ENCODE data around the gene ZC3H10.
A peak's percentile ranks its signal among the peaks of the same experiment; 100 is the strongest.

Gene ZC3H10

DNA sequence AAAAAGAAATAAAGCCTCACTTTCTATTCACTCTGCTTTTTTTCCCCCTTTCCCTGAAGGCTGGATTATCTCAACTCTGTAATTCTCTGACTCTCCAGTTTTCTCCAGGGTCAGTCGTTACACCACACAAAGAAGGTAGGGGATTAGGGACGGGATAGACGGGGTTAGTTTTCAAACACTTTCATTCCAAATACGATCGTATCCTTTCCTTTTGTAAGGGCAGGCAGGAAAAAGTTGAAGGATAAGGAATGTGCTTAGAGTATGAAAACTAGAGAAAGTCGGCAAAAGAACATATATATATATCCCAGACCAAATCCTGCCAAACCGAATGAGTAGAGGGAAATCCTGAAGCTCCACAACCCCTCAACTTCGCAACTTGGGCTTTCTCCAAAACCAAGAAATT is 9.4 kb downstream of the ZC3H10 start:
- no peak for DNase-seq (ENCODE audit: low spot score)
- no peak for FAIRE-seq

GRCh38 chr12:56127888-56128669 is 10.0 kb downstream of the ZC3H10 start, which contains the start of gene ESYT1:
ESYT1 (plus strand) TSS chr12:56128267; CDS start chr12:56128320, 53 bp downstream.
- DNase-seq (ENCODE audit: low spot score) (peak; percentile 97), FAIRE-seq (peak; percentile 92)

DNA sequence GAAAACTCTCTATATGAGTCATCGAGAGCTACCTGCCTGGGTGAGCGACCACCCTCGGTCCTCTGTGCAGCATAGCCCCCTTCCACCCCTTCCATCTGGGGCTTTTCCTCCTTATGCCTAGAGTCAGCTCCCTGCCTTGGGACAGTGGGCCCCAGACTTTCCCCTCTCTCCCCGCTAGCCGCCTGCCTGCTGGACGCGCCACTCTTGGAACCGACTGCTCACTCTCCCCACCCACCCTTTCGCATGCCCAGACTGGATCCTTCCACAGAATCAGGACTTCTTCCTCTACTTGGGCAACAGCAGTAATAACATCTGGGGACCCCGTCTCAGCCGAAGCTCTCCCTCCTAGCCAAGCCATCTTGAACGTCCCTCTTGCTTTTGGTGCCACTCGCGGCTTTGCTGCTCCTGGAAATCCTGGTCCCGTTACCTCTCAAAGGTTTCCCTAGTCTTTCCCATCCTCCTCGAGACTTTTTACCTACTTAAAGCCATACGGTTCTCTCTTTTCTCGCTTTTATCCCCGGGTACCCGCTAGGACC is 10.7 kb downstream of the ZC3H10 start:
- DNase-seq (ENCODE audit: low spot score) (no peak), FAIRE-seq (no peak)

DNA sequence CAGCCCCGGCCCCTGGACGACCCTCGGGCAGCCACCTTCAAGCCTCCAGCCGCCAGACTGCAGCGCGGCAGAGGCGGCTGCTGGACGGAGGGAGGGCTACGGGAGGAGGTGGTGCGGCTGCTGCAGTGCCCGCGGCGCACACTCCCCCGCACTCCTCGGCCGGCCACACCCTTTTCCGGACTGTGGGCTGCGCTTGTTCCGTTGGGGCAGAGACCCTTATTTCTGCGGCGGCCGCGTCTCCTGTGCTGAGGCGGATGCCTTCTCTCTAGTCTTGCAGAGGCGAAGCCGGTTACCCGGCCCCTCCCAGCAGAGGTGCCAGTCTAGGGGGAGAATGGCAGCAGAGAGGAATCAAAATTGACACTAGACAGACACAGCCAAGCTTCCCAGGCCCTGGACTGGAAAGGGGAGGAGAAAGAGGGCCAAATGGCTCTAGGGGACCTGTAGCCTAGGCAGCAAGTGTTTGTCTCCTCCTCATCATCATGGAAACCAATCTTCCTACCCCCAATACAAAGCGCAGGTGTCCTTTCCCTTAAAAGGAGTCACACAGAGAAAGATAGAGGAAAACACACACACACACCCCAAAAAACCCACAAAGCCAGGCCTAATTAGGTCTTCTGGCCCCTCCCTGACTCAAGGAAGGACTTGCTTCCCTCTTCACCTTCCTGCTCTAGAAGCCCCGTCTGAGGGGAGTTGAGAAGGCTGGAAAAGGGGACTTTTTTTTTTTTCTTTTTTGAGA is 11.3 kb downstream of the ZC3H10 start:
- FAIRE-seq (no peak), DNase-seq (ENCODE audit: low spot score) (peak; percentile 43)

DNA sequence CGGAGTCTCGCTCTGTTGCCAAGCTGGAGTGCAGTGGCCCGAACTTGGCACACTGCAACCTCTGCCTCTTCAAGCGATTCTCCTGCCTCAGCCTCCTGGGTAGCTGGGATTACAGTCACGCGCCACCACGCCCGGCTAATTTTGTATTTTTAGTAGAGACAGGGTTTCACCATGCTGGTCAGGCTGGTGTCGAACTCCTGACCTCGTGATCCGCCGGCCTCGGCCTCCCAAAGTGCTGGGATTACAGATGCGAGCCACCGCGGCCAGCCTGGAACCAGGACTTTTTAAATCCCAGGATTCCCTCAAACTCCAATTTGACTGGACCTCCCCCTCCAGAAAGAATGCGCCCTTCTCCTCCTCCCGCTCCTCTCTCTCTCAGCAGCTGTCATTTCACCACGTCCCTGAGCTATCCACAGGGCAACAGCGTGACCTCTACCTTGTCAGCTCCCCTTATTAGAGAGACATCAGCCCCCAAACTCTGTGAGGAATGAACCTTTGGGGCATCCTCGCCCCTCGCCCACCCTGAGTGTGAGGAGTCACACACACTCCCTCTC is 12.0 kb downstream of the ZC3H10 start:
- DNase-seq (ENCODE audit: low spot score) = no peak
- no peak for FAIRE-seq

DNA sequence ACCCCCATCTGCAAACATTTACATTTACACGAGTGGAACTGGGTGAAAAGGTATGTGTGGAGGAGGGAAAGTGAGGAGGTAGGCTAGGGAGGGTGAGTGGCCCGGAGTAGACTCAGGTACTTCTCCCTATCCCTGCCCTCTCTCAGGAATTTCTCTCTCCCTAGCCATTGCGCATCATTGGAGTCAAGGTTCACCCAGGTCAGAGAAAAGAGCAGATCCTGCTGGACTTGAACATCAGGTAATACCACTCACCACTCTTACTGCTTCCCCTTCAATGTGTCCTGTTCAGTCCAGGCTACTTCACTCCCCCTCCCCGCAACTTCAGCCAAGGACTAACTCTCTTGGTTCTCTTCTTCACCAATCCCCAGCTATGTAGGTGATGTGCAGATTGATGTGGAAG is 12.8 kb downstream of the ZC3H10 start:
- no peak for FAIRE-seq

GRCh38 chr12:56134897-56135296 is 16.8 kb downstream of the ZC3H10 start:
- DNase-seq (ENCODE audit: low spot score) = no peak
- FAIRE-seq = no peak

More for the DNA sequence above, 12.8 kb downstream of the ZC3H10 start:
- DNase-seq (ENCODE audit: low spot score) = no peak

- DNase-seq (ENCODE audit: low spot score) = no peak
- no peak for FAIRE-seq
Observed at GRCh38 chr12:56137853-56138571, 19.9 kb downstream of the ZC3H10 start.

DNA sequence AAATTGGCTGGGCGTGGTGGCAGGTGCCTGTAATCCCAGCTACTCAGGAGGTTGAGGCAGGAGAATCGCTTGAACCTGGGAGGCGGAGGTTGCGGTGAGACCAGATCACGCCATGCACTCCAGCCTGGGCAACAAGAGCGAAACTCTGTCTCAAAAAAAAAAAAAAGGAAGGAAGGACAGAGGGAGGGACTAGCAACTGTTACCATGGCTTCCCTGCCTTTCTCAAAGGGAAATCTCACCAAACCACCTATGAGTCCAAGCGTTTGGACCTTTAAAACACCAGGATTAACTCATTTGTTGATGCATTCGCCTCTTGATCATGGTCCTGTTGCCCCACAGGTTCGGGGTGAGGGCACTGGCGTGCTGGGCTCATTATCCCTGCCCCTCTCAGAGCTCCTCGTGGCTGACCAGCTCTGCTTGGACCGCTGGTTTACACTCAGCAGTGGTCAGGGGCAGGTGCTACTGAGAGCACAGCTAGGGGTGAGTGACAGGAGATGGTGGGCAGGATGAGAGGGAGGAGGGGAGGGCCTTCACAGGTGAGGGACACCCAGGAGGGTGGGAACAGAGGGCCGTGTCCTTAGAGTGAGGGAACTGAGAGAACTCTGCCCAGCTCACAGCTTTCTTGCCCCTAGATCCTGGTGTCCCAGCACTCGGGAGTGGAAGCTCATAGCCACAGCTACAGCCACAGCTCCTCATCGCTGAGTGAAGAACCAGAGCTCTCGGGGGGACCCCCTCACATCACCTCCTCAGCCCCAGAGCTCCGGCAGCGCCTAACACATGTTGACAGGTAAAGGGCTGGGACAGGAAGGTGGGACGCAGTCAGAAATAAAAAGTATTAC is 24.1 kb downstream of the ZC3H10 start:
- DNase-seq (ENCODE audit: low spot score) (no peak), FAIRE-seq (no peak)

GRCh38 chr12:56143217-56143616 is 25.2 kb downstream of the ZC3H10 start:
- DNase-seq (ENCODE audit: low spot score) = no peak
- FAIRE-seq = no peak

DNA sequence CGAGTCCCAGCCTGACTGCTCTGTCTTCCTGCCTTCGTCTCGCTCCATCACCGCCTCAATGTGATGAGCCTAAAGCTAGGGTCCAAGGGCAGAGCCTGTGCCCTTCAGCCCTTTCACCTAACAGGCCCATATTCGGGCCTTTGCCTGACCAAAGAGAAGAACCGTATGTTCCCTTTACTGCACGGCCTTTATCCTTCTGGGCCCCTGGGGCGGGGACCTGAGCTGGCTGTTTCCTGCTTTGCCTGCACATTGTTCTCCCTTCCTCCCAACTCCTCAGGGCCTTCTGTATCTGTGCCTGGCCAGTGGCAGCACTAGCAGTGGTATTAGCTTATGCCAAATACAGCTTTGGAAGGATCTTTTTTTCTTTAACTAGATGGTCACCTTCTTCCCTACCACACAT is 25.8 kb downstream of the ZC3H10 start:
- FAIRE-seq (no peak), DNase-seq (ENCODE audit: low spot score) (no peak)

- DNase-seq (ENCODE audit: low spot score) (no peak), FAIRE-seq (no peak)
Observed at GRCh38 chr12:56145217-56145616, 27.2 kb downstream of the ZC3H10 start.

GRCh38 chr12:56146492-56147460 is 28.7 kb downstream of the ZC3H10 start:
- DNase-seq (ENCODE audit: low spot score) (no peak), FAIRE-seq (no peak)

DNA sequence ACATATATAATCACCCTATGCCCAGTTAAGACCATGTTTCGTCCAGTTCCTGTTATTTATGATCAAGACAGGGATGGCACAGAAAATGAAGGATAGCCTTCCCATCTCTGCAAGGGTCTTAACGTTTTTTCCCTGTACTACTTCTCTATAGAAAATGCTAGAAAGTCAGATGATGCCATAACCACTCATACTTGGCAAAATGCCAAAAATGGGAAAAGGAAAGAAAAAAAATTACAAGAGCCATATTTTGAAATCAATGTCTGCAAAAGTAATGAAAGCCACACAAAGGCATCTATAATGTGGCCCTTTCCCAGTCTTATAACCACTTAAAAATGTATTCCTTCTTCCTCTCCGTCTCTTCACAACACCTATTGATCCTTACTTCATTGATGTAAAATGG is 32.5 kb downstream of the ZC3H10 start:
- DNase-seq (ENCODE audit: low spot score) = no peak
- FAIRE-seq = no peak

GRCh38 chr12:56151672-56152131 is 33.6 kb downstream of the ZC3H10 start:
- no peak for FAIRE-seq
- peak; percentile 44 for DNase-seq (ENCODE audit: low spot score)

DNA sequence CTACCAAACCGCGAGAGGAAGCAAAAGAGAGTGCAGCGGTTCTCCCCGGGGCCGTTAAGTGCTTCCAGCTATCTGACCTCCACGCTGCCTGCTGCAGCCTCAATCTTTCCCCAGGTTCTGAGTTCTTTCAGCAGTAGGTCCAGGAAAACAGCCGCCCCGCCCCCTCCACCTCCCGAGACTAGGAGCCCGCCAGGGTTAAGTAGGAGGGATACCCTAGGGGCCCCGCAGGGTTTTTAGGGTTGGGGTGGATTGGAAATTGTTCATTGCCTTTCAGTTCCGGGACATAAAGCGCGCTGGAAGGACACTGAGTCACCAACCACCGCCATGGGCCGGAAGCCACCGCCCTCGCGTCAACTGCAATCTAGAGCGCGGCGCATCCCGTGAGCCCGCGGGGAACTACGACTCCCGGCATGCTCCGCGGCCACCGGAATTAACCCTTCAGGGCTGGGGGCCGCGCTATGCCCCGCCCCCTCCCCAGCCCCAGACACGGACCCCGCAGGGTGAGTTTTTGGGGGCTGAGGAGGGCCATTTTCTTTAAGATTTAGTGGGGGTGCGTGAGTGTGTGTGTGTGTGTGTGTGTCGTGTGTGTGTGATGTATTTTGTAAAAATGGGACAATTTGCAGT is 34.2 kb downstream of the ZC3H10 start, which contains the start of gene MYL6B:
Gene MYL6B (plus strand): TSS at position 456 of the 624 bp plus-strand sequence. CDS start 1,332 bp downstream, outside the sequence.
- peak; percentile 80 for DNase-seq (ENCODE audit: low spot score)
- peak; percentile 33 for FAIRE-seq

DNA sequence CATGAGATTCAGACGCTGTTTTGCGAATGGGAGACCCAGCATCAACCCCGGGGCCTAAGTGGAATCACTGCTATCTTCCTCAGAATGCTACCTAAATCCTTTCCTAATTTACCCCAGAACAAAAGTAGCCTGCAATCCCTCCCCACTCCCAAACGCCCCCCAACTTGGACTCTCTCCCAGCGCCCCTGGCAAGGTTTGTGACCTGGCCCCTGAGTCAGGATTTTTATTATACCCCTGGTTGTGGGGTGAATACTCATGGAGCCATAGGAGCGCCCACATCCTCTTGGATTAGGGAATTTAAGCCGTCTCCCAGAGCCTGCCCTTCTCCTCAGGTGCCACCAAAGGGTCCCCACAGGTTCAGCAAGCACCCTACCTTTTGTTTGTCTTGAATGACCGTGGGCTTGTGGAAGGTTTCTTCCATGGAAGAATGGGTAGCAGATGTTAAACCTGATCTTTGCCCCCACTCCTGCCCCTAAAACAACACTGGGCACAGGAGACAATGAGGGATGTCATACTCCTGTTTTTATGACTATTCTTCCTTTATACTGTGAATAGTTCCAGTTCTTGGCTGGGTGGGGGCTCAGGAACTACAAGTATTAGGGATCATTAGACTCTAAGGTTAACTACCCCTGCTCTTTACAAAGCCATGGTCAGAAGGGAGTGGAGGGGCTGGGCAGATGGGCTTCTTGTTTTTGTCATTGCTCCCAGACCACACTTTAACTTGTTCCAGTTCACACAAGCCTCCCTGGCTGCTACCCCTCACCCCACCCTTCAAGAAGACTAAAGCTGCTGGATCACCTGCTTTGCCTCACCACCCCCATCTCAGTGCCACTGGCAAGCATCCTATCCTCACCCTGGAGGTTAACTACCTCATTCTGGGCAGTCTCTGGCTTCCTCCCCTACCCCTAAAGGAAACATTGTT is 35.0 kb downstream of the ZC3H10 start:
- DNase-seq (ENCODE audit: low spot score) = no peak
- FAIRE-seq = no peak

GRCh38 chr12:56153678-56154065 is 35.6 kb downstream of the ZC3H10 start:
- no peak for FAIRE-seq
- no peak for DNase-seq (ENCODE audit: low spot score)
